Measurements from ENCODE around the gene TRIM2. TPM values are rescaled to one million over a fixed set of nuclear protein-coding genes. Genes with fewer than 3 reads are reported as not detected.

TRIM2 gene
- total and polyA plus RNA-seq, 2 experiments from 2014 or later = 22.0 to 61.5 TPM

GRCh38 chr4:153259661-153260060, 55.4 kb downstream of the TRIM2 start:
- peak overlapping the region; percentile 44 for H3K4me3 ChIP-seq
- peak overlapping the region; percentile 91 for H3K27ac ChIP-seq (ENCODE audit: low read depth)
- Mint-ChIP-seq H3K27me3 (ENCODE audit: insufficient read depth, low read depth, poor library complexity) (peaks cover 2% of the 10 kb centered on the region), H3K27ac (peak overlapping the region; percentile 93), H3K36me3 (ENCODE audit: low read depth) (peaks cover 20% of the 10 kb centered on the region; the same call in 2 of the 3 replicates), H3K9me3 (0 out of 3 replicates have a peak, but pooled peaks cover 7% of the 10 kb centered on the region), H3K4me3 (no peak overlapping the region; the same call in 1 of the 3 replicates), H3K4me1 (peaks cover 55% of the 10 kb centered on the region)
- H3K27me3 ChIP-seq (ENCODE audit: insufficient read depth) = no peaks in the 10 kb centered on the region
- peak overlapping the region; percentile 53 for H3K4me2 ChIP-seq
- H3K79me2 ChIP-seq (replicated peaks; ENCODE audit: insufficient read depth) = peaks cover 38% of the 10 kb centered on the region
- H3F3A ChIP-seq (replicated peaks; ENCODE audit: low read depth) = 0 out of 2 replicates have a peak, but pooled peaks cover 4% of the 10 kb centered on the region
- no peaks in the 10 kb centered on the region for H3K36me3 ChIP-seq (ENCODE audit: insufficient read depth)
- H3K4me1 ChIP-seq (ENCODE audit: insufficient read depth) = peaks cover 65% of the 10 kb centered on the region
- ATAC-seq = no peak
- no peaks in the 10 kb centered on the region for H4K20me1 ChIP-seq (replicated peaks; ENCODE audit: insufficient read depth)
- peak; percentile 44 for DNase-seq (ENCODE audit: low spot score)
- peak; percentile 75 for TF ChIP-seq NANOG (IDR thresholded peaks at IDR 0.05; ENCODE audit: borderline replicate concordance)
- no peak for TF ChIP-seq JUNB (IDR thresholded peaks at IDR 0.05; ENCODE audit: unreplicated experiment)
- H2AFZ ChIP-seq = no peak overlapping the region
- H3K9me2 ChIP-seq (ENCODE audit: insufficient read depth) = no peaks in the 10 kb centered on the region

GRCh38 chr4:153260132-153260531, 55.9 kb downstream of the TRIM2 start:
- H3K27ac Mint-ChIP-seq = peak overlapping the region; percentile 93
- no peak overlapping the region; the same call in 1 of the 3 replicates for H3K4me3 Mint-ChIP-seq
- Histone ChIP-seq H2AFZ (no peak overlapping the region), H3K27me3 (ENCODE audit: insufficient read depth) (no peaks in the 10 kb centered on the region), H3K79me2 (replicated peaks; ENCODE audit: insufficient read depth) (peaks cover 43% of the 10 kb centered on the region), H3F3A (replicated peaks; ENCODE audit: low read depth) (0 out of 2 replicates have a peak, but pooled peaks cover 4% of the 10 kb centered on the region), H3K4me3 (peak overlapping the region; percentile 44), H4K20me1 (replicated peaks; ENCODE audit: insufficient read depth) (no peaks in the 10 kb centered on the region), H3K9me2 (ENCODE audit: insufficient read depth) (no peaks in the 10 kb centered on the region), H3K4me1 (ENCODE audit: insufficient read depth) (peaks cover 61% of the 10 kb centered on the region), H3K27ac (ENCODE audit: low read depth) (peak overlapping the region; percentile 86), H3K4me2 (peak overlapping the region; percentile 53), H3K36me3 (ENCODE audit: insufficient read depth) (no peaks in the 10 kb centered on the region)
- DNase-seq (ENCODE audit: low spot score) = peak; percentile 61
- peaks cover 2% of the 10 kb centered on the region for H3K27me3 Mint-ChIP-seq (ENCODE audit: insufficient read depth, low read depth, poor library complexity)
- peak; percentile 36 for ATAC-seq
- peaks cover 53% of the 10 kb centered on the region for H3K4me1 Mint-ChIP-seq
- H3K36me3 Mint-ChIP-seq (ENCODE audit: low read depth) = peaks cover 20% of the 10 kb centered on the region; the same call in 2 of the 3 replicates
- H3K9me3 Mint-ChIP-seq = 0 out of 3 replicates have a peak, but pooled peaks cover 7% of the 10 kb centered on the region
- TF ChIP-seq ZNF462 (CRISPR knock-in tag; IDR thresholded peaks at IDR 0.05) (peak; percentile 35; the same call in 1 of the 2 replicates), EZH2 (IDR thresholded peaks at IDR 0.05; ENCODE audit: low read depth, unreplicated experiment) (no peak), ZNF114 (CRISPR knock-in tag; IDR thresholded peaks at IDR 0.05) (no peak), NANOG (IDR thresholded peaks at IDR 0.05; ENCODE audit: borderline replicate concordance) (0 out of 2 replicates have a peak, but pooled peaks have one; percentile 13), REST (IDR thresholded peaks at IDR 0.05; ENCODE audit: unreplicated experiment) (no peak), JUNB (IDR thresholded peaks at IDR 0.05; ENCODE audit: unreplicated experiment) (no peak), CREB1 (CRISPR knock-in tag; IDR thresholded peaks at IDR 0.05; ENCODE audit: low read depth) (no peak), EZH2phosphoT487 (IDR thresholded peaks at IDR 0.05; ENCODE audit: unreplicated experiment) (no peak)
